GM18526 (cell line): Measurements from ENCODE around the gene IQCB1.

Experiments used
- POLR2A ChIP-seq: IDR thresholded peaks from 3 replicates; pipeline ENCODE4 v1.6.1; 2011; ENCODE audit not compliant: insufficient read length; ENCODE audit errors: extremely low read depth

The IQCB1 gene

GRCh38 chr3:121757812-121758545 lies 76.9 kb downstream of the IQCB1 start:
- no peak for TF ChIP-seq POLR2A

- no peak for TF ChIP-seq POLR2A
Measured at GRCh38 chr3:121757087-121757811, 77.6 kb downstream of the IQCB1 start.

GRCh38 chr3:121752772-121753171 lies 82.1 kb downstream of the IQCB1 start:
- TF ChIP-seq POLR2A: no peak

- TF ChIP-seq POLR2A: no peak
Measured at GRCh38 chr3:121752261-121752660, 82.6 kb downstream of the IQCB1 start.

- no peak for TF ChIP-seq POLR2A
Measured at GRCh38 chr3:121750087-121750415, 84.8 kb downstream of the IQCB1 start.

GRCh38 chr3:121749276-121750086 lies 85.4 kb downstream of the IQCB1 start, which contains the start of gene GOLGB1:
Gene GOLGB1, minus strand, starts transcription at chr3:121749741. Its CDS starts 18,770 bp downstream, at chr3:121730971.
- TF ChIP-seq POLR2A: peak; percentile 97

GRCh38 chr3:121748680-121749275 lies 86.1 kb downstream of the IQCB1 start:
- no peak for TF ChIP-seq POLR2A

- no peak for TF ChIP-seq POLR2A
Measured at GRCh38 chr3:121747976-121748375, 86.9 kb downstream of the IQCB1 start.

GRCh38 chr3:121740896-121741295 lies 94.0 kb downstream of the IQCB1 start:
- no peak for TF ChIP-seq POLR2A

GRCh38 chr3:121739902-121740301 lies 95.0 kb downstream of the IQCB1 start:
- TF ChIP-seq POLR2A: no peak

- no peak for TF ChIP-seq POLR2A
Measured at GRCh38 chr3:121737644-121738043, 97.2 kb downstream of the IQCB1 start.

- no peak for TF ChIP-seq POLR2A
Measured at GRCh38 chr3:121736112-121736511, 98.7 kb downstream of the IQCB1 start.

GRCh38 chr3:121735047-121735696 lies 99.7 kb downstream of the IQCB1 start:
- no peak for TF ChIP-seq POLR2A

GRCh38 chr3:121730940-121731687 lies 103.7 kb downstream of the IQCB1 start:
- TF ChIP-seq POLR2A: no peak
